ENCODE measurements around the gene ACTN2. TPM values are rescaled to one million over a fixed set of nuclear protein-coding genes. Genes with fewer than 3 reads are reported as not detected.

Gene ACTN2
- total RNA-seq, 4 donors from 2014 or later, result 0.06 to 0.20 TPM; not detected in 2

DNA sequence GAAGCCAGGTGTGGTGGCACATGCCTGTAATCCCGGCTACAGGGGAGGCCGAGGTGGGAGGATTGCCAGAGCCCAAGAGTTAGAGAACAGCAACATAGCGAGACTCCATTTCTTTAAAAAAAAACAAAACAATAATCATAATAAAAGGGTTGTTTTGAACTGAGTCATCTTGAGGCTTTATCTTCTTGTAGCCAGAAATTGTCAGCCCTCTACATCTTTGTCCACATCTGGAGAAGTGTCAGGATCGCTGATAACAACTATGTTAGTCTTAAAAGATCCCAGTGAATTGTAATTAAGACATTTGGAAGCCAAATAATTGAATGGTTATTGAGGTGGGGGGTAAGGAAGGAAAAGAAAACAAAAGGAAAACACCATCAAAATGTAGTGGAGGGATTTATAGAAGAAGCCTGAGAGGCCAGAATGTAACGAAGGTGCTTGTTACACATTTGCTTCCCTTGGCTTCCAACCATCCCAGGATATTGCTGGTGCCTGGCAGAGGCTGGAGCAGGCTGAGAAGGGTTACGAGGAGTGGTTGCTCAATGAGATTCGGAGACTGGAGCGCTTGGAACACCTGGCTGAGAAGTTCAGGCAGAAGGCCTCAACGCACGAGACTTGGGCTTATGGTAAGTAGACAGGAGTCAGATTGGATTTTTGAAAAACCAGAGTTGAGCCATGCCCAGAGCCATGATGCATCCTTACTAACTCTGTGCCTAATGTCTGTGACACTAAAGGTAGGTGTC, 56.3 kb downstream of the ACTN2 start:
- TF ChIP-seq CTCF (IDR thresholded peaks at IDR 0.05), result no peak
- TF ChIP-seq POLR2A (IDR thresholded peaks at IDR 0.05), result no peak
- intact Hi-C loops (cut with DNase I; ENCODE audit: low total_unique reads), result no loop called here

GRCh38 chr1:236744533-236744932, 58.2 kb downstream of the ACTN2 start:
- H3K4me3 ChIP-seq (ENCODE audit: low read depth, poor library complexity, severe bottlenecking), result no peak overlapping the region
- DNase-seq (ENCODE audit: low spot score in 2 of 2), result no peak
- no peak for TF ChIP-seq POLR2A (IDR thresholded peaks at IDR 0.05)
- TF ChIP-seq CTCF (IDR thresholded peaks at IDR 0.05), result no peak
- WGBS, 2 donors, result 94 to 97% methylated on average over 22 of the region's 22 CpGs
- intact Hi-C loops (cut with DNase I; ENCODE audit: low total_unique reads), result no loop called here

More for the DNA sequence above, 56.3 kb downstream of the ACTN2 start:
- no peak for DNase-seq (ENCODE audit: low spot score in 2 of 2)
- no peak overlapping the region for H3K4me3 ChIP-seq (ENCODE audit: low read depth, poor library complexity, severe bottlenecking)
- 92 to 93% methylated on average over 10 of the region's 10 CpGs for WGBS, 2 donors

DNA sequence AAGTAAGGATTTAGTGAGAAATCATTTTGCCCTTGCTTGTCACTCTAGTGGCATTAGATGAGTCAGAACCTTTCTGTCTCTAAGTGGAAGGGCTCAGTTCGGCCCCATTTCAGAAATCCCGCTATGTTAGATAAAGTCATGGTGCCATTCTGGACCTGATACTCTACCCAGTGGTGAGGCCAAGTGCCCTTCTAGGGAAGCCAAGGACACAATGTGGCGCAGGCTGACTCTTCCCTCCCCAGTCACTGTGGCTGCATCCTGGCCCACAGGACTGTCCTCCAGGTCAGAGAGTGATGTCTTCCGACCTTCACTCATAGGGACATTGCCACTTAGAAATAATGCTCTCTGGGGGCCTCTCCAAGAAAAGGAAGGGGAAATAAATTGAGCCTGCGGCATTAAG, 60.5 kb downstream of the ACTN2 start:
- DNase-seq (ENCODE audit: low spot score in 2 of 2), result no peak

DNA sequence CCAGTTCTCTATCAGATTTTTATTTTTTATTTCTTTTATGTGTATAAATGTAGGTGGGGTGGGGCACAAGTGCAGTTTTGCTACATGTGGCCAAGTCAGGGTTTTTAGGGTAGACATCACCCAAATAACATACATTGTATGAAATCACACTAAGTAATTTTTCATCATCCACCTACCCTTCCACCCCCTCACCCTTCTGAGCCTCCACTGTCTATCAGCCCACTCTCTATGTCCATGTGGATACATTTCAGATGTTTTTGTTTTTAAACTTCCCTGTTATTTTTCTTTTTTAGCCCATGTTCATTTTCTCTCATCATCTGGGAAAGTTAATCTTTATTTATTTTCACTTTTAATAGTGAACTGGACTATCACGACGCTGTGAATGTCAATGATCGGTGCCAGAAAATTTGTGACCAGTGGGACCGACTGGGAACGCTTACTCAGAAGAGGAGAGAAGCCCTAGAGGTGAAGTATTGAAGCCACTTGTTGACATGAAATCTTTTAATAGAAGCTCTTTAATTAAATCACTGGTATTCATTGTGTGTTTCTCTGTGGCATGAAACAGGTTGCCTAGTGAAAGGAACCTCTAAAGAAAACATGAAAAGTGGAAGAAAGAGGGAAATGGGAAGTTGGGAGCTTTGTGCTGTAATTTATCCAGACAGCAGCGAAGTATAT, 61.1 kb downstream of the ACTN2 start:
- WGBS, 2 donors, result 74 to 91% methylated on average over 6 of the region's 6 CpGs
- no peak for TF ChIP-seq CTCF (IDR thresholded peaks at IDR 0.05)
- no peak for TF ChIP-seq POLR2A (IDR thresholded peaks at IDR 0.05)
- intact Hi-C loops (cut with DNase I; ENCODE audit: low total_unique reads), result no loop called here
- DNase-seq (ENCODE audit: low spot score in 2 of 2), result no peak
- no peak overlapping the region for H3K4me3 ChIP-seq (ENCODE audit: low read depth, poor library complexity, severe bottlenecking)

More for the DNA sequence above, 60.5 kb downstream of the ACTN2 start:
- 81 to 91% methylated on average over 5 of the region's 5 CpGs for WGBS, 2 donors
- intact Hi-C loops (cut with DNase I; ENCODE audit: low total_unique reads), result no loop called here
- H3K4me3 ChIP-seq (ENCODE audit: low read depth, poor library complexity, severe bottlenecking), result no peak overlapping the region
- TF ChIP-seq POLR2A (IDR thresholded peaks at IDR 0.05) (no peak), CTCF (IDR thresholded peaks at IDR 0.05) (no peak)

- no peak overlapping the region for H3K4me3 ChIP-seq (ENCODE audit: low read depth, poor library complexity, severe bottlenecking)
- TF ChIP-seq POLR2A (IDR thresholded peaks at IDR 0.05), result no peak
- no peak for TF ChIP-seq CTCF (IDR thresholded peaks at IDR 0.05)
- intact Hi-C loops (cut with DNase I; ENCODE audit: low total_unique reads), result no loop called here
- no peak for DNase-seq (ENCODE audit: low spot score in 2 of 2)
- 71% methylated on average over 5 of the region's 5 CpGs for WGBS, 2 donors
Measured at GRCh38 chr1:236748268-236748870, 62.1 kb downstream of the ACTN2 start.
